ENCODE data around the gene NEURL2. TPM values are rescaled to one million over a fixed set of nuclear protein-coding genes. Genes with fewer than 3 reads are reported as not detected.

Gene NEURL2
- total RNA-seq, 1 experiment from 2014 or later, result 2.3 TPM

DNA sequence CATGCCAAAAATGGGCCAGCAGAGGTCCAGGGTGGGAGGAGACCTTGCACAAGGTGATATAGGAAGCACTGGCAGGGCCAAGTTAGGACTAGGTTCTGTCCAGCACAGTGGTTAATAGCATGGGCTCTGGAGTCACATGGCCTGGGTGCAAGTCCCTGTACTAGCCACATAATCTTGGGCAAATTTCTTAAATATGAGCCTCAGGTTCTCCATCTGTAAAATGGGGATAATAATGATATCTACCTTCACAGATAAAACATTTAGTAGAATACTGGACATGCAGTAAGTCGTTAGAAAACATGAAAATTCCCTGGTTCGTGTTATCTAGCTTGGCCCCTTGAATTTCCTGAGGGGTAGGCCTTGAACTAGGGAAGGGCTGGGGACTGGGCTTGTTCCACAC is 6.3 kb upstream of the NEURL2 start:
- no peak overlapping the region for H3K9ac ChIP-seq (ENCODE audit: low read length)
- intact Hi-C loops (cut with micrococcal nuclease), result no loop called here
- POLR2A ChIA-PET (ENCODE audit: unreplicated experiment), result no interaction called here
- CTCF ChIA-PET, result no interaction called here
- no peak overlapping the region for H3K27ac ChIP-seq (ENCODE audit: low read length)
- ATAC-seq, result no peak
- no peaks in the 10 kb centered on the region for H4K20me1 ChIP-seq (ENCODE audit: low read length)
- peaks cover 16% of the 10 kb centered on the region; the same call in 1 of the 2 replicates for H3K36me3 ChIP-seq (ENCODE audit: low read depth, low read length)
- TF ChIP-seq, protein P1, sequence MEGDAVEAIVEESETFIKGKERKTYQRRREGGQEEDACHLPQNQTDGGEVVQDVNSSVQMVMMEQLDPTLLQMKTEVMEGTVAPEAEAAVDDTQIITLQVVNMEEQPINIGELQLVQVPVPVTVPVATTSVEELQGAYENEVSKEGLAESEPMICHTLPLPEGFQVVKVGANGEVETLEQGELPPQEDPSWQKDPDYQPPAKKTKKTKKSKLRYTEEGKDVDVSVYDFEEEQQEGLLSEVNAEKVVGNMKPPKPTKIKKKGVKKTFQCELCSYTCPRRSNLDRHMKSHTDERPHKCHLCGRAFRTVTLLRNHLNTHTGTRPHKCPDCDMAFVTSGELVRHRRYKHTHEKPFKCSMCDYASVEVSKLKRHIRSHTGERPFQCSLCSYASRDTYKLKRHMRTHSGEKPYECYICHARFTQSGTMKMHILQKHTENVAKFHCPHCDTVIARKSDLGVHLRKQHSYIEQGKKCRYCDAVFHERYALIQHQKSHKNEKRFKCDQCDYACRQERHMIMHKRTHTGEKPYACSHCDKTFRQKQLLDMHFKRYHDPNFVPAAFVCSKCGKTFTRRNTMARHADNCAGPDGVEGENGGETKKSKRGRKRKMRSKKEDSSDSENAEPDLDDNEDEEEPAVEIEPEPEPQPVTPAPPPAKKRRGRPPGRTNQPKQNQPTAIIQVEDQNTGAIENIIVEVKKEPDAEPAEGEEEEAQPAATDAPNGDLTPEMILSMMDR (conservative IDR thresholded peaks at IDR 0.05; ENCODE audit: low read depth, low read length), result no peak
- no peak for TF ChIP-seq EZH2phosphoT487 (IDR thresholded peaks at IDR 0.05; ENCODE audit: borderline replicate concordance, low read length)
- no peak for DNase-seq
- H3K4me1 ChIP-seq (ENCODE audit: insufficient read depth, low read length), result peaks cover 10% of the 10 kb centered on the region; the same call in 1 of the 2 replicates
- no peaks in the 10 kb centered on the region for H3K27me3 ChIP-seq (ENCODE audit: low read length)
- no TSS peak for BruUV-seq (replicated peaks)
- H3K9me2 ChIP-seq (replicated peaks; ENCODE audit: low read length), result no peaks in the 10 kb centered on the region
- 0 out of 2 replicates have a peak, but pooled peaks cover under 1% of the 10 kb centered on the region for H3K79me2 ChIP-seq (ENCODE audit: low read length)
- H3K9me3 ChIP-seq (ENCODE audit: low read length), result no peaks in the 10 kb centered on the region
- H3K4me2 ChIP-seq (ENCODE audit: low read length), result no peak overlapping the region
- no peak overlapping the region for H3K4me3 ChIP-seq (ENCODE audit: low read length)
- H2AFZ ChIP-seq (ENCODE audit: low read length), result no peak overlapping the region
- H3F3A ChIP-seq (ENCODE audit: low read length, unreplicated experiment), result no peaks in the 10 kb centered on the region

DNA sequence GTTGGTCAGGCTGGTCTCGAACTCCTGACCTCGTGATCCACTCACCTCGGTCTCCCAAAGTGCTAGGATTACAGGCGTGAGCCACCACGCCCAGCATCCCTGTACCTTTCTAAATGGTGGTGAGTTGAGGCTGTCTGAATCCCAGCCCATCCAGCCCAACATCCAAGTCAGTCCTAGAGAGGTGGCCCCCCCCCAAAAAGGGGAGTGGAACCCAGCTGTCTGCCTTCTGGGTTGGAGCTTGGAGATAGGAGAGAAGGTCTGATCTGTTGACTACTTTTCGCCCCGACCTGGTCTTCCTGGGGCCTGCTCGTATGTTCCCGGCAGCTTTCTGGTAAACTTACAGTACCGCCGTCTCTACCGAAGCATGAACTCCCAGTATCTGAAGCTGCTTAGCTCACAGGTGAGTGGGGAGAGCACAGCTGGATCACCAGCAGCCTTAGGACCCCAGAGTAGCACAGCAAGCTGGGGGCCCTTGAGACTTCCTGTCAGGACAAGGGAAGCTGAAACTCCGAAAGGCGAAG is 5.7 kb upstream of the NEURL2 start:
- Histone ChIP-seq H4K20me1 (ENCODE audit: low read length) (no peaks in the 10 kb centered on the region), H2AFZ (ENCODE audit: low read length) (no peak overlapping the region), H3K9me2 (replicated peaks; ENCODE audit: low read length) (no peaks in the 10 kb centered on the region), H3K36me3 (ENCODE audit: low read depth, low read length) (peaks cover 16% of the 10 kb centered on the region; the same call in 1 of the 2 replicates), H3K9ac (ENCODE audit: low read length) (no peak overlapping the region), H3K27me3 (ENCODE audit: low read length) (no peaks in the 10 kb centered on the region), H3K4me1 (ENCODE audit: insufficient read depth, low read length) (peaks cover 16% of the 10 kb centered on the region), H3K79me2 (ENCODE audit: low read length) (0 out of 2 replicates have a peak, but pooled peaks cover 7% of the 10 kb centered on the region), H3K4me3 (ENCODE audit: low read length) (no peak overlapping the region), H3K4me2 (ENCODE audit: low read length) (no peak overlapping the region), H3K9me3 (ENCODE audit: low read length) (no peaks in the 10 kb centered on the region), H3K27ac (ENCODE audit: low read length) (no peak overlapping the region), H3F3A (ENCODE audit: low read length, unreplicated experiment) (no peaks in the 10 kb centered on the region)
- POLR2A ChIA-PET (ENCODE audit: unreplicated experiment), result no interaction called here
- intact Hi-C loops (cut with micrococcal nuclease), result no loop called here
- TF ChIP-seq EZH2 (IDR thresholded peaks at IDR 0.05; ENCODE audit: low read length, unreplicated experiment) (no peak), EZH2phosphoT487 (IDR thresholded peaks at IDR 0.05; ENCODE audit: borderline replicate concordance, low read length) (no peak)
- TF ChIP-seq, protein P1 (conservative IDR thresholded peaks at IDR 0.05; ENCODE audit: low read depth, low read length), result no peak
- DNase-seq (no peak), ATAC-seq (no peak)
- CTCF ChIA-PET, result no interaction called here
- BruUV-seq (replicated peaks), result no TSS peak

DNA sequence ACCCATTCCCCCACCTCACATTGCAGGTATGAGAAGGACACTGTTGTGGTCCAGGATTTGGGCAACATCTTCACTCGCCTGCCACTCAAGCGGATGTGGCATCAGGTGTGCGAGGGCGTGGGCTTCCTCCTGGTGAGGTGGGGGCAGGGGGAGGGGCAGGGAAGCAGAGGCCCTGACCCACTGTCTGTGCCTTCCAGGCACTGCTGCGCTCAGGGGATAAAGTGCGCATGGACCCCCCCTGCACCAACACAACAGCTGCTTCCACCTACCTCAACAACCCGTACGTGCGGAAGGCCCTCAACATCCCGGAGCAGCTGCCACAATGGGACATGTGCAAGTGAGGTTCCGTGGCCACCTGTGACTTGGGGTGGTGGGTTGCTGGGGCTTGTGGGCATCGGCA is 3.8 kb upstream of the NEURL2 start:
- no TSS peak for BruUV-seq (replicated peaks)
- intact Hi-C loops (cut with micrococcal nuclease), result loop anchor here (5.0 kb wide), 1 partner anchor 82 kb away; the partner anchor contains the start of gene UBE2C

More for the DNA sequence above, 3.8 kb upstream of the NEURL2 start:
- ChIA-PET CTCF (no interaction called here), POLR2A (ENCODE audit: unreplicated experiment) (no interaction called here)
- Histone ChIP-seq H3K9ac (ENCODE audit: low read length) (no peak overlapping the region), H3K27me3 (ENCODE audit: low read length) (no peaks in the 10 kb centered on the region), H3K9me3 (ENCODE audit: low read length) (no peaks in the 10 kb centered on the region), H4K20me1 (ENCODE audit: low read length) (no peaks in the 10 kb centered on the region), H3K27ac (ENCODE audit: low read length) (no peak overlapping the region), H3K4me3 (ENCODE audit: low read length) (no peak overlapping the region), H3K79me2 (ENCODE audit: low read length) (0 out of 2 replicates have a peak, but pooled peaks cover 10% of the 10 kb centered on the region), H2AFZ (ENCODE audit: low read length) (no peak overlapping the region), H3K4me2 (ENCODE audit: low read length) (no peak overlapping the region), H3K9me2 (replicated peaks; ENCODE audit: low read length) (no peaks in the 10 kb centered on the region), H3F3A (ENCODE audit: low read length, unreplicated experiment) (no peaks in the 10 kb centered on the region), H3K4me1 (ENCODE audit: insufficient read depth, low read length) (peaks cover 23% of the 10 kb centered on the region), H3K36me3 (ENCODE audit: low read depth, low read length) (peaks cover 16% of the 10 kb centered on the region; the same call in 1 of the 2 replicates)
- TF ChIP-seq, protein P1 (conservative IDR thresholded peaks at IDR 0.05; ENCODE audit: low read depth, low read length), result no peak
- TF ChIP-seq EZH2 (IDR thresholded peaks at IDR 0.05; ENCODE audit: low read length, unreplicated experiment) (no peak), EZH2phosphoT487 (IDR thresholded peaks at IDR 0.05; ENCODE audit: borderline replicate concordance, low read length) (no peak)
- no peak for DNase-seq
- ATAC-seq, result no peak
